H9 (cell line): ENCODE results near the gene RAB4B. TPM values are rescaled to one million over a fixed set of nuclear protein-coding genes. Genes with fewer than 3 reads are reported as not detected.

Source experiments
- DNase-seq: peaks from one replicate; pipeline ENCODE4 v3.0.0-alpha.2; 2017
- H2AFZ ChIP-seq: one replicate; pipeline ENCODE4 v1.6.1; 2013; ENCODE audit warnings: mild to moderate bottlenecking, low read length, control low read depth, moderate library complexity
- H2AK5ac ChIP-seq: 2 replicates; pipeline ENCODE4 v1.6.1; 2013; ENCODE audit warnings: low read length, control low read depth, mixed read lengths; ENCODE audit not compliant: insufficient read length
- H2BK120ac ChIP-seq: one replicate; pipeline ENCODE4 v1.6.1; 2013; ENCODE audit warnings: low read depth, mild to moderate bottlenecking, low read length, control low read depth, inconsistent platforms; ENCODE audit not compliant: poor library complexity, severe bottlenecking
- H2BK12ac ChIP-seq: 2 replicates; pipeline ENCODE4 v1.6.1; 2013; ENCODE audit warnings: low read length, control low read depth, mixed read lengths, low read depth; ENCODE audit not compliant: insufficient read length
- H2BK15ac ChIP-seq: 2 replicates; pipeline ENCODE4 v1.6.1; 2013; ENCODE audit warnings: low read depth, low read length, control low read depth
- H2BK20ac ChIP-seq: one replicate; pipeline ENCODE4 v1.6.1; 2013; ENCODE audit warnings: low read depth, mild to moderate bottlenecking, low read length, control low read depth, inconsistent platforms; ENCODE audit not compliant: poor library complexity, severe bottlenecking
- H2BK5ac ChIP-seq: 2 replicates; pipeline ENCODE4 v1.6.1; 2013; ENCODE audit warnings: low read length, control low read depth, mixed read lengths; ENCODE audit not compliant: insufficient read length
- H3K14ac ChIP-seq: 2 replicates; pipeline ENCODE4 v1.6.1; 2013; ENCODE audit warnings: low read length, control low read depth; ENCODE audit not compliant: insufficient read depth
- H3K18ac ChIP-seq: 2 replicates; pipeline ENCODE4 v1.6.1; 2013; ENCODE audit warnings: low read depth, mild to moderate bottlenecking, mixed read lengths, low read length, control low read depth; ENCODE audit not compliant: insufficient read length
- H3K23ac ChIP-seq: 2 replicates; pipeline ENCODE4 v1.6.1; 2013; ENCODE audit warnings: low read length, control low read depth, mixed read lengths, low read depth; ENCODE audit not compliant: insufficient read length
- H3K23me2 ChIP-seq: 2 replicates; pipeline ENCODE4 v1.6.1; 2013; ENCODE audit warnings: low read depth, mild to moderate bottlenecking, mixed read lengths, low read length, control low read depth; ENCODE audit not compliant: insufficient read length, poor library complexity, severe bottlenecking
- H3K27ac ChIP-seq: 2 replicates; pipeline ENCODE4 v1.5.1; 2013; ENCODE audit warnings: low read length, control low read depth, mixed read lengths, low read depth; ENCODE audit not compliant: insufficient read length
- H3K27me3 ChIP-seq: 2 replicates; pipeline ENCODE4 v1.6.1; 2013; ENCODE audit warnings: low read length, control low read depth, inconsistent platforms; ENCODE audit not compliant: insufficient read depth
- H3K4ac ChIP-seq: 2 replicates; pipeline ENCODE4 v1.6.1; 2013; ENCODE audit warnings: low read depth, mild to moderate bottlenecking, control low read depth, inconsistent platforms, low read length, moderate library complexity
- H3K4me1 ChIP-seq: 2 replicates; pipeline ENCODE4 v1.6.1; 2013; ENCODE audit warnings: low read length, control low read depth, inconsistent platforms; ENCODE audit not compliant: insufficient read depth
- H3K4me2 ChIP-seq: 2 replicates; pipeline ENCODE4 v1.6.1; 2013; ENCODE audit warnings: low read length, control low read depth, mixed read lengths; ENCODE audit not compliant: insufficient read length, insufficient read depth
- H3K56ac ChIP-seq: 2 replicates; pipeline ENCODE4 v1.6.1; 2013; ENCODE audit warnings: low read depth, mild to moderate bottlenecking, mixed read lengths, low read length, control low read depth; ENCODE audit not compliant: insufficient read length
- H3K79me1 ChIP-seq: 2 replicates; pipeline ENCODE4 v1.6.1; 2013; ENCODE audit warnings: low read depth, mild to moderate bottlenecking, moderate library complexity, low read length, control low read depth, inconsistent platforms; ENCODE audit not compliant: insufficient read depth, poor library complexity, severe bottlenecking
- H3K79me2 ChIP-seq: 2 replicates; pipeline ENCODE4 v1.6.1; 2013; ENCODE audit warnings: low read length, control low read depth, inconsistent platforms; ENCODE audit not compliant: insufficient read depth
- H3K9ac ChIP-seq: 2 replicates; pipeline ENCODE4 v1.6.1; 2013; ENCODE audit warnings: low read length, control low read depth, mixed read lengths; ENCODE audit not compliant: insufficient read length; ENCODE audit errors: extremely low read depth
- H3K9me3 ChIP-seq: one replicate; pipeline ENCODE4 v1.6.1; 2013; ENCODE audit warnings: low read depth, low read length, inconsistent platforms; ENCODE audit not compliant: control insufficient read depth
- H3T11ph ChIP-seq: one replicate; pipeline ENCODE4 v1.6.1; 2013; ENCODE audit warnings: mild to moderate bottlenecking, low read length, control low read depth, inconsistent platforms
- H4K20me1 ChIP-seq: one replicate; pipeline ENCODE4 v1.6.1; 2013; ENCODE audit not compliant: control insufficient read depth, insufficient read length, insufficient read depth
- H4K5ac ChIP-seq: 2 replicates; pipeline ENCODE4 v1.6.1; 2013; ENCODE audit warnings: low read depth, mild to moderate bottlenecking, mixed read lengths, low read length, control low read depth; ENCODE audit not compliant: insufficient read length
- H4K8ac ChIP-seq: replicated peaks from 2 replicates; pipeline ENCODE4 v1.6.1; 2013; ENCODE audit warnings: low read length, control low read depth, mixed read lengths, low read depth; ENCODE audit not compliant: insufficient read length
- H4K91ac ChIP-seq: 2 replicates; pipeline ENCODE4 v1.6.1; 2013; ENCODE audit warnings: low read depth, mild to moderate bottlenecking, moderate library complexity, mixed read lengths, low read length, control low read depth; ENCODE audit not compliant: insufficient read length
- H3K27ac Mint-ChIP-seq, 3 experiments: 2 replicates in 2 of 3; 3 replicates in 1 of 3; pipeline ENCODE4 v1.8.0; 2020 to 2021; ENCODE audit warnings: mixed read lengths in 3 of 3, mild to moderate bottlenecking in 1 of 3, moderate library complexity in 1 of 3
- H3K27me3 Mint-ChIP-seq: 2 replicates; pipeline ENCODE4 v1.8.0; 2021; ENCODE audit warnings: low read depth, mild to moderate bottlenecking, moderate library complexity, mixed read lengths
- H3K36me3 Mint-ChIP-seq, 3 experiments: 2 replicates in 2 of 3; 3 replicates in 1 of 3; pipeline ENCODE4 v1.8.0; 2020 to 2021; ENCODE audit warnings: low read depth in 3 of 3, mixed read lengths in 3 of 3; ENCODE audit not compliant: insufficient read depth in 1 of 3
- H3K4me1 Mint-ChIP-seq, 2 experiments: 2 replicates each; pipeline ENCODE4 v1.8.0; 2020; ENCODE audit warnings: mixed read lengths in 2 of 2
- H3K4me3 Mint-ChIP-seq, 2 experiments: 2 replicates in 1 of 2; 3 replicates in 1 of 2; pipeline ENCODE4 v1.8.0; 2020 to 2021; ENCODE audit warnings: mild to moderate bottlenecking in 2 of 2, mixed read lengths in 2 of 2, moderate library complexity in 1 of 2
- H3K9me3 Mint-ChIP-seq, 2 experiments: 2 replicates in 1 of 2; 3 replicates in 1 of 2; pipeline ENCODE4 v1.8.0; 2020; ENCODE audit warnings: mild to moderate bottlenecking in 2 of 2, mixed read lengths in 2 of 2, moderate library complexity in 1 of 2
- CTCF ChIP-seq: fragments of 200-600 bp; sonication (generic); conservative IDR thresholded peaks from 3 replicates; pipeline ENCODE4 v1.8.0; 2021; ENCODE audit warnings: antibody characterized with exemption, mild to moderate bottlenecking
- WGBS: extraction: QIAGEN DNeasy Blood & Tissue Kit; methylation state at CpG from one replicate; pipeline ENCODE4 v1.1.7; 2013; ENCODE audit warnings: missing lambda C conversion rate, low lambda C conversion rate, mixed read lengths; ENCODE audit not compliant: insufficient read length; ENCODE audit errors: extremely low coverage; 5-methylcytosine and 5-hydroxymethylcytosine counted together
- total RNA-seq: library from RNA; stranded (reverse); gene quantifications from 2 replicates; pipeline ENCODE4 v1.2.1, GENCODE V29; 2021

The RAB4B gene
- total RNA-seq, 1 experiment from 2014 or later = 26.8 TPM

GRCh38 chr19:40808497-40808896 lies 30.4 kb downstream of the RAB4B start:
- WGBS = no CpG with 5 or more reads among the region's 5 CpGs
- H2AFZ ChIP-seq = no peak overlapping the region
- H3K23me2 ChIP-seq = peaks cover 12% of the 10 kb centered on the region
- peaks cover 61 to 69% of the 10 kb centered on the region in 2 experiments for H3K4me1 Mint-ChIP-seq
- H2BK120ac ChIP-seq = no peak overlapping the region
- no peak overlapping the region for H3K27ac Mint-ChIP-seq
- peaks cover 18% of the 10 kb centered on the region for H3K27me3 Mint-ChIP-seq
- peaks cover 2% of the 10 kb centered on the region for H4K20me1 ChIP-seq
- H4K5ac ChIP-seq = no peak overlapping the region
- H2BK15ac ChIP-seq = no peak overlapping the region
- H3K79me1 ChIP-seq = peaks cover 4% of the 10 kb centered on the region
- no peaks in the 10 kb centered on the region; a peak in 2 of 5 replicates for H3K9me3 Mint-ChIP-seq
- H3K79me2 ChIP-seq = no peaks in the 10 kb centered on the region; the same call in 1 of the 2 replicates
- no peak overlapping the region for H2BK20ac ChIP-seq
- no peak overlapping the region for H2BK12ac ChIP-seq
- H4K91ac ChIP-seq = no peak overlapping the region
- no peaks in the 10 kb centered on the region for H3K9me3 ChIP-seq
- no peak overlapping the region for H3K4ac ChIP-seq
- H3K18ac ChIP-seq = no peak overlapping the region
- H3K14ac ChIP-seq = no peak overlapping the region
- no peak overlapping the region for H3K9ac ChIP-seq
- peaks cover 22 to 46% (median 35%) of the 10 kb centered on the region in 3 experiments; a peak in 6 of 7 replicates for H3K36me3 Mint-ChIP-seq
- no peak overlapping the region for H4K8ac ChIP-seq
- no peak overlapping the region for H2BK5ac ChIP-seq
- no peak overlapping the region for H3K4me2 ChIP-seq
- no peak overlapping the region for H3T11ph ChIP-seq
- H2AK5ac ChIP-seq = no peak overlapping the region
- H3K4me1 ChIP-seq = peaks cover 13% of the 10 kb centered on the region
- no peak overlapping the region for H3K4me3 Mint-ChIP-seq
- no peak for DNase-seq
- no peak overlapping the region for H3K27ac ChIP-seq
- H3K27me3 ChIP-seq = no peaks in the 10 kb centered on the region
- no peak for TF ChIP-seq CTCF
- H3K23ac ChIP-seq = no peak overlapping the region
- H3K56ac ChIP-seq = no peak overlapping the region
